GM19238 (cell line): ENCODE results near the gene S1PR5.
A peak's percentile ranks its signal among the peaks of the same experiment; 100 is the strongest.
"Not testable (repeated sequence)": the region's sequence is repeated elsewhere in the genome, so short reads cannot be mapped to it uniquely, and the experiment has no call there.

Experiments
- DNase-seq: peaks from one replicate; pipeline ENCODE4 v3.0.0; 2011; ENCODE audit warnings: low spot score; ENCODE audit not compliant: insufficient read length

The S1PR5 gene

GRCh38 chr19:10544753-10545251, 27.6 kb upstream of the S1PR5 start:
- DNase-seq: no peak

GRCh38 chr19:10544242-10544752, 27.1 kb upstream of the S1PR5 start:
- no peak for DNase-seq

GRCh38 chr19:10543420-10544241, 26.4 kb upstream of the S1PR5 start, which contains the start of gene ATG4D:
Gene ATG4D, plus strand, starts transcription at chr19:10543904. Its CDS starts 187 bp downstream, at chr19:10544091.
- peak; percentile 95 for DNase-seq

- DNase-seq: no peak
Observed at GRCh38 chr19:10543059-10543419, 25.8 kb upstream of the S1PR5 start.

- not testable (repeated sequence) for DNase-seq
Observed at GRCh38 chr19:10539016-10539415, 21.8 kb upstream of the S1PR5 start.

- DNase-seq: no peak
Observed at GRCh38 chr19:10538204-10538983, 21.1 kb upstream of the S1PR5 start.

GRCh38 chr19:10537668-10538067, 20.4 kb upstream of the S1PR5 start:
- no peak for DNase-seq

- DNase-seq: no peak
Observed at GRCh38 chr19:10535613-10536012, 18.4 kb upstream of the S1PR5 start.

GRCh38 chr19:10533646-10534386, 16.6 kb upstream of the S1PR5 start:
- no peak for DNase-seq

- DNase-seq: no peak
Observed at GRCh38 chr19:10532457-10532856, 15.2 kb upstream of the S1PR5 start.

GRCh38 chr19:10526887-10527286, 9.6 kb upstream of the S1PR5 start:
- not testable (repeated sequence) for DNase-seq

- no peak for DNase-seq
Observed at GRCh38 chr19:10525636-10526035, 8.4 kb upstream of the S1PR5 start.

GRCh38 chr19:10523135-10523636, 5.9 kb upstream of the S1PR5 start:
- no peak for DNase-seq

GRCh38 chr19:10521461-10522171, 4.4 kb upstream of the S1PR5 start:
- DNase-seq: no peak

GRCh38 chr19:10520652-10521318, 3.5 kb upstream of the S1PR5 start:
- no peak for DNase-seq

- DNase-seq: no peak
Observed at GRCh38 chr19:10519421-10519820, 2.2 kb upstream of the S1PR5 start.

GRCh38 chr19:10518444-10519361, 1.5 kb upstream of the S1PR5 start:
- DNase-seq: no peak

GRCh38 chr19:10517760-10518443, 655 bp upstream of the S1PR5 start:
- DNase-seq: no peak
